ENCODE results near the gene CAPN1. TPM values are rescaled to one million over a fixed set of nuclear protein-coding genes. Genes with fewer than 3 reads are reported as not detected.
"Not testable (repeated sequence)": the region's sequence is repeated elsewhere in the genome, so short reads cannot be mapped to it uniquely, and the experiment has no call there.

Gene CAPN1
- total RNA-seq, 1 donor from 2014 or later = 217 TPM

DNA sequence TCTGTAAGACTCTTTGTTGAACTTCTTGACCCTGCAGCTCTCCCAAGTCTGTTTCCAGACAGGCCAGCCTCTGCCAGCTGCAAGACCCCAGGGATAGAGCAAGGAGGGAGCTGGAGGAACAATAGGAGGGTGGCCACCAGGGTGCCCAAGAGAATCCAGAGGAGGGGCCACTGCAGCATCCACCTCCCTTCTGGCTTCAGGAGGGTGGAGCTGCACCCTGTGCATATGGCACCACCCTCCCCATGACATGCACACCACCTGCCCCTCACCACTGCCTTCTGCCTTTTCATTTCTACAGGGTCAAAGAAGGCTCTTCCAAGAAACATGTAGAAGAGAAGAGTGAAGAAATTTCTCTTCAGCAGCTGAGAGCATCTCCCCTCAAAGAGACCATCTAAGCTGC is 60.0 kb downstream of the CAPN1 start:
- H3K4me3 Mint-ChIP-seq (ENCODE audit: unreplicated experiment) = no peak overlapping the region
- peaks cover 6% of the 10 kb centered on the region for H3K36me3 Mint-ChIP-seq (ENCODE audit: low read depth, unreplicated experiment)
- H4K20me1 ChIP-seq (ENCODE audit: insufficient read depth, low read length) = no peaks in the 10 kb centered on the region
- H3K27ac Mint-ChIP-seq (ENCODE audit: unreplicated experiment) = no peak overlapping the region
- H2AFZ ChIP-seq (ENCODE audit: low read depth, low read length) = no peak overlapping the region
- H3K27ac ChIP-seq (ENCODE audit: low read depth, low read length) = no peak overlapping the region
- H3K9me3 ChIP-seq (ENCODE audit: insufficient read depth, low read depth, low read length) = peaks cover 6% of the 10 kb centered on the region
- no peak overlapping the region for H3K9ac ChIP-seq (ENCODE audit: low read length)
- H3K4me1 Mint-ChIP-seq (ENCODE audit: low read depth, unreplicated experiment) = no peaks in the 10 kb centered on the region
- TF ChIP-seq EZH2 (IDR thresholded peaks at IDR 0.05; ENCODE audit: insufficient read depth, low read length) = no peak
- TF ChIP-seq, protein P1, sequence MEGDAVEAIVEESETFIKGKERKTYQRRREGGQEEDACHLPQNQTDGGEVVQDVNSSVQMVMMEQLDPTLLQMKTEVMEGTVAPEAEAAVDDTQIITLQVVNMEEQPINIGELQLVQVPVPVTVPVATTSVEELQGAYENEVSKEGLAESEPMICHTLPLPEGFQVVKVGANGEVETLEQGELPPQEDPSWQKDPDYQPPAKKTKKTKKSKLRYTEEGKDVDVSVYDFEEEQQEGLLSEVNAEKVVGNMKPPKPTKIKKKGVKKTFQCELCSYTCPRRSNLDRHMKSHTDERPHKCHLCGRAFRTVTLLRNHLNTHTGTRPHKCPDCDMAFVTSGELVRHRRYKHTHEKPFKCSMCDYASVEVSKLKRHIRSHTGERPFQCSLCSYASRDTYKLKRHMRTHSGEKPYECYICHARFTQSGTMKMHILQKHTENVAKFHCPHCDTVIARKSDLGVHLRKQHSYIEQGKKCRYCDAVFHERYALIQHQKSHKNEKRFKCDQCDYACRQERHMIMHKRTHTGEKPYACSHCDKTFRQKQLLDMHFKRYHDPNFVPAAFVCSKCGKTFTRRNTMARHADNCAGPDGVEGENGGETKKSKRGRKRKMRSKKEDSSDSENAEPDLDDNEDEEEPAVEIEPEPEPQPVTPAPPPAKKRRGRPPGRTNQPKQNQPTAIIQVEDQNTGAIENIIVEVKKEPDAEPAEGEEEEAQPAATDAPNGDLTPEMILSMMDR (IDR thresholded peaks at IDR 0.05; ENCODE audit: insufficient read depth, low read depth, low read length) = no peak
- no peak overlapping the region for H3K4me3 ChIP-seq (ENCODE audit: insufficient read depth, low read depth, low read length)
- H3K9me3 Mint-ChIP-seq (ENCODE audit: unreplicated experiment) = peaks cover 6% of the 10 kb centered on the region
- peaks cover 5% of the 10 kb centered on the region for H3K27me3 ChIP-seq (ENCODE audit: insufficient read depth, low read length)
- no peaks in the 10 kb centered on the region for H3K36me3 ChIP-seq (ENCODE audit: insufficient read depth, low read length)
- peaks cover 7% of the 10 kb centered on the region for H3K27me3 Mint-ChIP-seq (ENCODE audit: low read depth, unreplicated experiment)
- FAIRE-seq (no peak), DNase-seq (ENCODE audit: low read depth) (no peak)
- H3K79me2 ChIP-seq (ENCODE audit: insufficient read depth, low read length) = no peaks in the 10 kb centered on the region
- H3K4me1 ChIP-seq (ENCODE audit: insufficient read depth, low read length) = no peaks in the 10 kb centered on the region
- H3K4me2 ChIP-seq (ENCODE audit: low read length) = no peak overlapping the region

DNA sequence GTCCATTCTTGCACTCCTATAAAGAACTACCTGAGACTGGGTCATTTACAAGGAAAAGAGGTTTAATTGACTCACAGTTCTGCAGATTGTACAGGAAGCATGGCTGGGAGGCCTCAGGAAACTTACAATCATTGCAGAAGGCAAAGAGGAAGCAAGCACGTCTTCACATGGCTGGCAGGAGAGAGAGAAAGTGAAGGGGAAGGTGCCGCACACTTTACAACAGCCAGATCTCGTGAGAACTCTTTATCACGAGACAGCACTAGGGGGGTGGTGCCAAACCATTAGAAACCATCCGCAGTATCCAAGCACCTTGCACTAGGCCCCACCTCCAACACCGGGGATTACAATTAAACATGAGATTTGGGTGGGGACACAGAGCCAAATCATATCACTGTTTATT is 60.7 kb downstream of the CAPN1 start:
- FAIRE-seq = no peak

DNA sequence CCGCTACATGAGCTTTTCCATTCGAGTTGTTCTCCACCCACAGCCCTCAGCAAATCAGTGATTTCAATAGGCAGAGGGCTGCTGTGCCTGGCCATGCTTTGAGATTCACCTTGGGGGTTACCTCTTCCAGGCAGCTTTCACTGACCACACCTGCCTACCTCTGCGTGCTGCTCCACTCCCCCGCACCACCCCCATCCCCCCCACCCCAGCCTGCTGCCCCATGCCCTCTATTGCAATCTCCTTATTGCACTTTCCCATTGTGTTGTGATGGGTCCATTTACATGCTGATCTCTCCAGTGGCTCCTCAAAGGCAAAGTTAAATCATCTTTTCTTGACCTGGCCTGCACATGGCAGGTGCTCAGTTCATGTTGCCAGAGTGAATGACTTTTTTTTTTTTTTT is 62.1 kb downstream of the CAPN1 start:
- H4K20me1 ChIP-seq (ENCODE audit: insufficient read depth, low read length) = no peaks in the 10 kb centered on the region
- no peak overlapping the region for H2AFZ ChIP-seq (ENCODE audit: low read depth, low read length)
- no peak for DNase-seq (ENCODE audit: low read depth)
- Mint-ChIP-seq H3K4me1 (ENCODE audit: low read depth, unreplicated experiment) (no peaks in the 10 kb centered on the region), H3K27ac (ENCODE audit: unreplicated experiment) (no peak overlapping the region), H3K27me3 (ENCODE audit: low read depth, unreplicated experiment) (peaks cover 15% of the 10 kb centered on the region), H3K36me3 (ENCODE audit: low read depth, unreplicated experiment) (peaks cover 6% of the 10 kb centered on the region), H3K4me3 (ENCODE audit: unreplicated experiment) (no peak overlapping the region), H3K9me3 (ENCODE audit: unreplicated experiment) (peaks cover 5% of the 10 kb centered on the region)
- H3K9ac ChIP-seq (ENCODE audit: low read length) = no peak overlapping the region
- TF ChIP-seq, protein P1 (IDR thresholded peaks at IDR 0.05; ENCODE audit: insufficient read depth, low read depth, low read length) = no peak
- no peak for TF ChIP-seq EZH2 (IDR thresholded peaks at IDR 0.05; ENCODE audit: insufficient read depth, low read length)
- H3K4me2 ChIP-seq (ENCODE audit: low read length) = no peak overlapping the region
- no peak overlapping the region for H3K27ac ChIP-seq (ENCODE audit: low read depth, low read length)
- peaks cover 5% of the 10 kb centered on the region for H3K27me3 ChIP-seq (ENCODE audit: insufficient read depth, low read length)
- H3K9me3 ChIP-seq (ENCODE audit: insufficient read depth, low read depth, low read length) = peaks cover 6% of the 10 kb centered on the region
- H3K4me1 ChIP-seq (ENCODE audit: insufficient read depth, low read length) = no peaks in the 10 kb centered on the region
- FAIRE-seq = no peak
- H3K36me3 ChIP-seq (ENCODE audit: insufficient read depth, low read length) = no peaks in the 10 kb centered on the region
- H3K4me3 ChIP-seq (ENCODE audit: insufficient read depth, low read depth, low read length) = no peak overlapping the region
- H3K79me2 ChIP-seq (ENCODE audit: insufficient read depth, low read length) = no peaks in the 10 kb centered on the region

More for the DNA sequence above, 60.7 kb downstream of the CAPN1 start:
- peaks cover 5% of the 10 kb centered on the region for H3K27me3 ChIP-seq (ENCODE audit: insufficient read depth, low read length)
- H3K36me3 ChIP-seq (ENCODE audit: insufficient read depth, low read length) = no peaks in the 10 kb centered on the region
- H2AFZ ChIP-seq (ENCODE audit: low read depth, low read length) = no peak overlapping the region
- no peak for DNase-seq (ENCODE audit: low read depth)
- Mint-ChIP-seq H3K27me3 (ENCODE audit: low read depth, unreplicated experiment) (peaks cover 10% of the 10 kb centered on the region), H3K27ac (ENCODE audit: unreplicated experiment) (no peak overlapping the region), H3K36me3 (ENCODE audit: low read depth, unreplicated experiment) (peaks cover 6% of the 10 kb centered on the region), H3K4me1 (ENCODE audit: low read depth, unreplicated experiment) (no peaks in the 10 kb centered on the region), H3K4me3 (ENCODE audit: unreplicated experiment) (no peak overlapping the region), H3K9me3 (ENCODE audit: unreplicated experiment) (peaks cover 6% of the 10 kb centered on the region)
- H3K4me2 ChIP-seq (ENCODE audit: low read length) = no peak overlapping the region
- peaks cover 6% of the 10 kb centered on the region for H3K9me3 ChIP-seq (ENCODE audit: insufficient read depth, low read depth, low read length)
- H3K79me2 ChIP-seq (ENCODE audit: insufficient read depth, low read length) = no peaks in the 10 kb centered on the region
- no peaks in the 10 kb centered on the region for H3K4me1 ChIP-seq (ENCODE audit: insufficient read depth, low read length)
- H3K27ac ChIP-seq (ENCODE audit: low read depth, low read length) = no peak overlapping the region
- TF ChIP-seq EZH2 (IDR thresholded peaks at IDR 0.05; ENCODE audit: insufficient read depth, low read length) = no peak
- TF ChIP-seq, protein P1 (IDR thresholded peaks at IDR 0.05; ENCODE audit: insufficient read depth, low read depth, low read length) = no peak
- H3K4me3 ChIP-seq (ENCODE audit: insufficient read depth, low read depth, low read length) = no peak overlapping the region
- no peak overlapping the region for H3K9ac ChIP-seq (ENCODE audit: low read length)
- H4K20me1 ChIP-seq (ENCODE audit: insufficient read depth, low read length) = no peaks in the 10 kb centered on the region

DNA sequence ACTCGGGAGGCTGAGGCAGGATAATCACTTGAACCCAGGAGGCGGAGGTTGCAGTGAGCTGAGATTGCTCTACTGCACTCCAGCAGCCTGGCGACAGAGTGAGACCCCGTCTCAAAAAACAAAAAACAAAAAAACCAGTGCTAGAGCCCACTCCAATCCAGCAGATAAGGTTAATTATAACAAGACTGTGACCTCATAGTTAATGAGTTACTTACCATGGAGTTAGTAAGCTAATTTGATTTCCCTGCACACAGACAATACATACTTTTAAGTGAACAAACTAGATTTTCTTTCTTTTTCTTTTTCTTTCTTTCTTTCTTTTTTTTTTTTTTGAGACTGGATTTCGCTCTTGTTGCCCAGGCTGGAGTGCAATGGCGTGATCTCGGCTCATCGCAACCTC is 63.3 kb downstream of the CAPN1 start:
- H3K4me1 Mint-ChIP-seq (ENCODE audit: low read depth, unreplicated experiment); H3K4me3 Mint-ChIP-seq (ENCODE audit: unreplicated experiment); H3K9ac ChIP-seq (ENCODE audit: low read length); H3K36me3 ChIP-seq (ENCODE audit: insufficient read depth, low read length); H3K79me2 ChIP-seq (ENCODE audit: insufficient read depth, low read length); H3K4me2 ChIP-seq (ENCODE audit: low read length); H3K9me3 ChIP-seq (ENCODE audit: insufficient read depth, low read depth, low read length); FAIRE-seq; H3K27me3 ChIP-seq (ENCODE audit: insufficient read depth, low read length); H3K4me3 ChIP-seq (ENCODE audit: insufficient read depth, low read depth, low read length); H2AFZ ChIP-seq (ENCODE audit: low read depth, low read length); H3K27ac ChIP-seq (ENCODE audit: low read depth, low read length); H3K27ac Mint-ChIP-seq (ENCODE audit: unreplicated experiment); H4K20me1 ChIP-seq (ENCODE audit: insufficient read depth, low read length); H3K9me3 Mint-ChIP-seq (ENCODE audit: unreplicated experiment); DNase-seq (ENCODE audit: low read depth); H3K36me3 Mint-ChIP-seq (ENCODE audit: low read depth, unreplicated experiment); H3K4me1 ChIP-seq (ENCODE audit: insufficient read depth, low read length): not testable (repeated sequence)
- peaks cover 15% of the 10 kb centered on the region for H3K27me3 Mint-ChIP-seq (ENCODE audit: low read depth, unreplicated experiment)
